ENCODE data around the gene RBM26.

The RBM26 gene

DNA sequence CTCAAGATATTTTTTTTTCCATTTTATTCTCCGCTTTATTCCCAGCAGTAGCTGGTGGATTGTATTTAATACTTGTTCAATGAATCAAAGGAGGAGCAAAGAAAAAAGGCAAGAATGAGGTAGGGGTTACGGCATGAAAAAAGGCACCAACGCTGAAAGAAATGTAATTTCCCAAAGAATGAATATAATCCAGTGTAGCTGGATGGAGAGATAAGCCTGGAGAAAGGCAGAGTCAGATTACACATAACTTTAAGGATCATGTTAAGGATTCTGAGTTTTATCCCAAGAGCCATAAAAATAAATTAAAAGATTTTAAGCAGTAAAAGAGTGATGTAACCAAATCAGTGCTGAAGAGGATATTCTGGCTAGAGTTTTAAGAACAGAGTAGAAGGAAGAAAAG lies 67.7 kb downstream of the RBM26 start:
- DNase-seq (ENCODE audit: low spot score), result no peak
- TF ChIP-seq, protein P1, sequence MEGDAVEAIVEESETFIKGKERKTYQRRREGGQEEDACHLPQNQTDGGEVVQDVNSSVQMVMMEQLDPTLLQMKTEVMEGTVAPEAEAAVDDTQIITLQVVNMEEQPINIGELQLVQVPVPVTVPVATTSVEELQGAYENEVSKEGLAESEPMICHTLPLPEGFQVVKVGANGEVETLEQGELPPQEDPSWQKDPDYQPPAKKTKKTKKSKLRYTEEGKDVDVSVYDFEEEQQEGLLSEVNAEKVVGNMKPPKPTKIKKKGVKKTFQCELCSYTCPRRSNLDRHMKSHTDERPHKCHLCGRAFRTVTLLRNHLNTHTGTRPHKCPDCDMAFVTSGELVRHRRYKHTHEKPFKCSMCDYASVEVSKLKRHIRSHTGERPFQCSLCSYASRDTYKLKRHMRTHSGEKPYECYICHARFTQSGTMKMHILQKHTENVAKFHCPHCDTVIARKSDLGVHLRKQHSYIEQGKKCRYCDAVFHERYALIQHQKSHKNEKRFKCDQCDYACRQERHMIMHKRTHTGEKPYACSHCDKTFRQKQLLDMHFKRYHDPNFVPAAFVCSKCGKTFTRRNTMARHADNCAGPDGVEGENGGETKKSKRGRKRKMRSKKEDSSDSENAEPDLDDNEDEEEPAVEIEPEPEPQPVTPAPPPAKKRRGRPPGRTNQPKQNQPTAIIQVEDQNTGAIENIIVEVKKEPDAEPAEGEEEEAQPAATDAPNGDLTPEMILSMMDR (IDR thresholded peaks at IDR 0.05; ENCODE audit: extremely low read depth, missing control alignments), result no peak

DNA sequence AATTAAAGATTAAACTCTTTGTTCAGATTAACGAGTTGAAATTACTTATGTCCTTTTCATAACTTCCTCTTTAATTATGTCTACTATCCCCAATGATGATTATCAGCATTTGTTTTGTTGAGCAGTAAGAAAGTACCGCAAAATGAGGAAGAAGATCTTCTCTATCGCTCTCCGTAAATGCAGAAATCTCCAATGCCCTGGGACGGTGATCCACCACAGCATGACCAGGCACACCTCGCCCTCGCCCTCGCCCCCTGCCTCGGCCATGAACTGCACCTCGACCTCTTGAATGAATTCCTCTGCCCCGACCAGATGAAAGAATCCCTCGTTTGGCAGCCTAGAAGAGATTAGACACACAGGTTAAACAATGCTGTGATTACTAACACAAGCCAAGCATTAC lies 69.1 kb downstream of the RBM26 start:
- DNase-seq (ENCODE audit: low spot score), result no peak
- TF ChIP-seq, protein P1 (IDR thresholded peaks at IDR 0.05; ENCODE audit: extremely low read depth, missing control alignments), result no peak

DNA sequence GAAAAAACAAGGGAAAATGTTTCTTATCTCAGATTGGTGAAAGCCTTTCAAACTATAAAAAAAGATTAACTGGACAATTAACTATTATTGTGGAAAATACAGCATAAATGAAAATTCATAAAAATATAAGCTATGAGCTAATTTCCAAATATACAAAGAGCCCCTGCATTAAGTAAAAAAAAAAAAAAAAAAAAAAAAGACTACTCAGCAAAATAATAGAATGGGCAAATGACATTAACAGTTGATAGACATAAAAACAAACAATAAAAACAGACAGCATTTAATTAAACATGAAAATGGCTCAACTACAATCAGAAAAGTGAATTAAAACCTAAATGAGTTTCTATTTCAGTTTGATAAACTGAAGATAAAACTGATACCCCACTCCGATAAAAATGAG lies 77.5 kb downstream of the RBM26 start:
- TF ChIP-seq, protein P1 (IDR thresholded peaks at IDR 0.05; ENCODE audit: extremely low read depth, missing control alignments), result no peak
- DNase-seq (ENCODE audit: low spot score), result no peak

DNA sequence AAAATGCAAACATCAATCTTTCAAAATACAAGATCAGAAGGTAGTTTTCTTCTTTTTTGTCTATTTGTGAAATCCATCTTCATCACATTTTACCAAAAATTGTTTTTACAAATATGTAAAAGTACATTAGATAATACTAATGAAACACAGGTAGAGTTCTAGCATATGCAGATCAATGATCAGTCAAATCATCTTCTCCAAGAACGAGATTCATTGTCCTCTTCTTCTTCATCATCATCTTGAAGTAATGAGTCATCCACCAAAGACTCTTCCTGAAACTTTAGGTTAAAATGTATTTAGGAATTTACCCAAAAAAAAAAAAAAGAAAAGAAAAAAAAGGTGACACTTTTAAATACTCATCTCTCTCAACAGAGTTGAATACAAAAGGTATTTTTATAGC lies 85.6 kb downstream of the RBM26 start:
- TF ChIP-seq, protein P1 (IDR thresholded peaks at IDR 0.05; ENCODE audit: extremely low read depth, missing control alignments), result no peak
- no peak for DNase-seq (ENCODE audit: low spot score)

DNA sequence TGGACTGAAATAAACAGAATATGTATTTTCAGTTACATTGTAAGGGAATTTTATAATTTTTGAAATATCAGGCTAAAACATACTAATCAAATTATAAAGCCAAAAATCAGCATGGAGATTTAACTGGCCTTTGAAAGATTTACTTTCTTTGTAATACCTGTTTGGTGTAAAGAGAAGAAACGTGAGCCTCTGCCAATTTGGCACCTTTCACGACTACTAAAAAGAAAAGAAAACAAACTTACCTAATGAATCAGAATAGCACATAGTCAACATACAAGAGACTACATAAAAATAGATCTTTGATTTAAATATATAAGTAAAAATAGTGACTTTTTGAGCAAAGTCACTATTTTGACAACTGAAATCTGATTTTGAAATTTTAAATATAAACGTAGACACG lies 87.4 kb downstream of the RBM26 start:
- TF ChIP-seq, protein P1 (IDR thresholded peaks at IDR 0.05; ENCODE audit: extremely low read depth, missing control alignments), result no peak
- DNase-seq (ENCODE audit: low spot score), result no peak

DNA sequence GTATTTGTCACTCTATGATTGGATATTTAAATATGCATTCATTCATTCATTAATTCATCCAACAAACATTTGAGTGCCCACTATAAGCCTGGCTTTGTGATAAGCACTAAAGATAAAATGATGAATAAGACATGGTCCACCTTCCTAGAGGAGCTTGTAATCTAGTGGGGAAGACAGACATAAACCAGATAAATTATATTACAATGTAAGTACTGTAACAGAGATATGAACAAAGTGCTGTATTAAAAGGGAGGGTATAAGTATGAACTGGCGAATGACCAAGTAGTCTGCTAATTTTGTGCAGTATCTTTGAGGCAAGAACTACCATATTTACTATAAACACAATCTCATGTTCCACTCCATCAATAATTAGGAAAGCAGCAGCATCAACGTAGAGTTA lies 88.2 kb downstream of the RBM26 start:
- no peak for DNase-seq (ENCODE audit: low spot score)
- TF ChIP-seq, protein P1 (IDR thresholded peaks at IDR 0.05; ENCODE audit: extremely low read depth, missing control alignments), result no peak

DNA sequence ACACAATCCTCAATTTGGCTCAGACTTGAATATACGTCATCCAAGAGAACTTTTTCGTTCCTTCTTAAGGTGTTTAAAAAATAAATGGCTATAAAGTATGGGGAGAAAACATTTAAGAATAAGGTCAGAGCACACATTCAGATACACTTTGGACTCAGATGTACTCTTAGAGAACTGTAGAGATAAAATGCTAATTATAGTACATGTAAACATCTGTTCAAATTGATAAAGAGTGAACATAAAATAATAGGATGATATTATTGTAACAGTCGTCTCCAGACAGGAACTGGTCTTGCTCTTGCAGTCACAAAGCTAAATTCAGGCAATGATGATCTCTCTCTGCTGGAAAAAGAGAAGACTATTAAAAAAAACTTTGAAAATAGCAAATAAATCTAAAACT lies 91.4 kb downstream of the RBM26 start:
- no peak for DNase-seq (ENCODE audit: low spot score)
- TF ChIP-seq, protein P1 (IDR thresholded peaks at IDR 0.05; ENCODE audit: extremely low read depth, missing control alignments), result no peak

Data from GM20000 (cell line).